Lung (tissue), 12 donors: ENCODE measurements around the gene ANKRD52. TPM values are rescaled to one million over a fixed set of nuclear protein-coding genes. Genes with fewer than 3 reads are reported as not detected.

Experiments
- ATAC-seq: fragments of 200-7000 bp; cut with Tn5 transposase; one replicate; pipeline ENCODE4 v1.9.1; 2020; ENCODE audit warnings: moderate number of reproducible peaks; ENCODE audit not compliant: insufficient read depth, low FRiP score
- DNase-seq, 3 donors: peaks; one replicate each; pipeline ENCODE4 v3.0.0-alpha.2; 2013 to 2017
- H3K27ac ChIP-seq, 2 donors: one replicate each; pipeline ENCODE4 v1.5.1; 2013; ENCODE audit warnings: mild to moderate bottlenecking in 2 of 2, moderate library complexity in 2 of 2, control low read depth in 1 of 2, inconsistent platforms in 1 of 2, low read depth in 1 of 2, low read length in 1 of 2
- H3K27me3 ChIP-seq, 3 donors: one replicate each; pipeline ENCODE4 v1.5.1; 2013; ENCODE audit warnings: low read length in 2 of 3; ENCODE audit not compliant: control insufficient read depth in 3 of 3, insufficient read depth in 3 of 3
- H3K36me3 ChIP-seq, 4 donors: one replicate each; pipeline ENCODE4 v1.5.1; 2013; ENCODE audit warnings: low read length in 4 of 4, mild to moderate bottlenecking in 1 of 4, moderate library complexity in 1 of 4; ENCODE audit not compliant: control insufficient read depth in 4 of 4, insufficient read depth in 4 of 4
- H3K4me1 ChIP-seq, 5 donors: one replicate each; pipeline ENCODE4 v1.5.1; 2013; ENCODE audit warnings: low read length in 5 of 5, mild to moderate bottlenecking in 2 of 5, moderate library complexity in 1 of 5; ENCODE audit not compliant: control insufficient read depth in 5 of 5, insufficient read depth in 5 of 5
- H3K4me3 ChIP-seq: one replicate; pipeline ENCODE4 v1.5.1; 2013; ENCODE audit warnings: mild to moderate bottlenecking, control low read depth, moderate library complexity
- H3K9ac ChIP-seq, 2 donors: one replicate each; pipeline ENCODE4 v1.5.1; 2013; ENCODE audit warnings: low read length in 2 of 2, control low read depth in 1 of 2; ENCODE audit not compliant: insufficient read depth in 1 of 2
- H3K9me3 ChIP-seq, 4 donors: one replicate each; pipeline ENCODE4 v1.5.1; 2013; ENCODE audit warnings: low read length in 3 of 4, mild to moderate bottlenecking in 1 of 4, moderate library complexity in 1 of 4; ENCODE audit not compliant: control insufficient read depth in 4 of 4, insufficient read depth in 3 of 4
- WGBS, 2 donors: extraction: QIAGEN DNeasy Blood & Tissue Kit; methylation state at CpG; one replicate each; pipeline ENCODE4 v1.1.7; 2013; 5-methylcytosine and 5-hydroxymethylcytosine counted together
- polyA plus RNA-seq, 2 donors: library from polyadenylated mRNA; stranded (reverse); fragments of 200-250 nt; gene quantifications; one replicate each; pipeline ENCODE4 v1.2.1, GENCODE V29; 2013
- total RNA-seq, 2 donors: library from RNA; depleted of rRNA in 1 of 2; stranded (reverse); fragments of >200 nt in 1 of 2; gene quantifications; one replicate each; pipeline ENCODE4 v1.2.1, GENCODE V29; 2014 to 2021
- TF ChIP-seq, protein P1 (sequence below): IDR thresholded peaks from 2 replicates; pipeline ENCODE4 v1.5.1; 2012; ENCODE audit warnings: mild to moderate bottlenecking; ENCODE audit errors: control extremely low read depth, extremely low read depth
- donor health status: control.
- donor health status: control.
- donor health status: Bipolar disorder and iron deficiency.
- donor health status: healthy.
- donor health status: DM: yes; HTN: yes; CAD: no.

Gene ANKRD52
- total and polyA plus RNA-seq, 4 donors, result 9.2 to 38.1 (median 17.9) TPM

DNA sequence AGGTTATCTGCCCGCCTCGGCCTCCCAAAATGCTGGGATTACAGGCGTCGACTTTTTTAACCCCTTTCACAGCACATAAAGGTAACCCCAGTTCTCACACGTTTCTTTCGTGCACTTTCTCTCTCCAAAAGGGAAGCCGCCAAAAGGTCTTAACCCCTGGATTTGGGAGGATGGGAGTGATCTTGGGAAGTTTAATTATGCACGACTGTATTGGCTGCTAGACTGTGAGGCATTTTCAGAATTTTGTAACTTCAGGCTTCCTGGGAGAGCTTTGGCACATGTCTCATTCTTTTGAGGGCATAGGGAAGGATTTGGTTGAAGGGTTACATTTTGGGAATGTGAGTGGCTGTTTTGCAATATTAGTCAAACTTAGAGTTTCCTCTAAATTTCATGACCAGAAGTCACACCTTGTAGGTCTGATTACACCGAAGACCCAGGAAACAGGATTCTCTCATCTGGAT, 67.5 kb downstream of the ANKRD52 start:
- H3K4me1 ChIP-seq, result peaks cover 0 to 22% (median 5%) of the 10 kb centered on the region in 5 donors
- DNase-seq (peak; percentile 16 to 35 (median 19)), ATAC-seq (no peak)
- no peaks in the 10 kb centered on the region for H3K27me3 ChIP-seq
- TF ChIP-seq, protein P1, sequence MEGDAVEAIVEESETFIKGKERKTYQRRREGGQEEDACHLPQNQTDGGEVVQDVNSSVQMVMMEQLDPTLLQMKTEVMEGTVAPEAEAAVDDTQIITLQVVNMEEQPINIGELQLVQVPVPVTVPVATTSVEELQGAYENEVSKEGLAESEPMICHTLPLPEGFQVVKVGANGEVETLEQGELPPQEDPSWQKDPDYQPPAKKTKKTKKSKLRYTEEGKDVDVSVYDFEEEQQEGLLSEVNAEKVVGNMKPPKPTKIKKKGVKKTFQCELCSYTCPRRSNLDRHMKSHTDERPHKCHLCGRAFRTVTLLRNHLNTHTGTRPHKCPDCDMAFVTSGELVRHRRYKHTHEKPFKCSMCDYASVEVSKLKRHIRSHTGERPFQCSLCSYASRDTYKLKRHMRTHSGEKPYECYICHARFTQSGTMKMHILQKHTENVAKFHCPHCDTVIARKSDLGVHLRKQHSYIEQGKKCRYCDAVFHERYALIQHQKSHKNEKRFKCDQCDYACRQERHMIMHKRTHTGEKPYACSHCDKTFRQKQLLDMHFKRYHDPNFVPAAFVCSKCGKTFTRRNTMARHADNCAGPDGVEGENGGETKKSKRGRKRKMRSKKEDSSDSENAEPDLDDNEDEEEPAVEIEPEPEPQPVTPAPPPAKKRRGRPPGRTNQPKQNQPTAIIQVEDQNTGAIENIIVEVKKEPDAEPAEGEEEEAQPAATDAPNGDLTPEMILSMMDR, result no peak
- H3K9ac ChIP-seq, result peak overlapping the region; percentile 40 to 86
- peaks cover 0 to 4% (median 2%) of the 10 kb centered on the region in 4 donors for H3K36me3 ChIP-seq
- 19 to 27% methylated on average over 9 of the region's 9 CpGs for WGBS, 2 donors
- peak overlapping the region; percentile 77 to 87 for H3K27ac ChIP-seq
- no peak overlapping the region for H3K4me3 ChIP-seq
- no peaks in the 10 kb centered on the region for H3K9me3 ChIP-seq

DNA sequence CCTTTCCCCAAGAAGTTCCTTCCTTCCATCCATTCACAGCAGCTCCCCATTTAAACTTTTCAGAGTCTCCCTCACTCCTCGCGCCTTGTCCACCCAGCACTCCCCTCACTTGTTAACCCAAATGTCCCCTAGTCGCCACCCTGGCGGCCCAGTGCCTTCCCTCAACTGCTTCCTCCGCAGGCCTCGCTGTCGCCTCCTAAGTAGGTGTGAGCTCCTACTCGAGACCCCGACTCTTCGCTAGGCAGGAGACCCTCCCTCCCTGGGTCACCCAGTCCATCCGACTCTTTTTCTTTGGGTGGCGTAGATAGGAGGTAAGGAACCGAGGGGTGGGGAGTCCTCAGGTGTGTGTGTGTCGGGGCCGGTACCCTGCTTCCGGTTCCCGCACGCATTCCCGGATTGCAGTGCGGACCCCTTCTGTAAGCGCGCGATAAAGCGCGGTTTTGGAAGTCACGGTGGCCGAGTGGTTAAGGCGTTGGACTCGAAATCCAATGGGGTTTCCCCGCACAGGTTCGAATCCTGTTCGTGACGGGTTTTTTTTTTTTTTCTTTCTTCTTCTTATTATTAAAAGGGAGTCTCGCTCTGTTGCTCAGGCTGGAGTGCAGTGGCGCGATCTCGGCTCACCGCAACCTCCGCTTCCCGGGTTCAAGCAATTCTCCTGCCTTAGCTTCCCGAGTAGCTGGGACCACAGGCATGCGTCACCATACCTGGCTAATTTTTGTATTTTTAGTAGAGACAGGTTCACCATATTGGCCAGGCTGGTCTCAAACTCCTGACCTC, 68.1 kb downstream of the ANKRD52 start:
- Histone ChIP-seq H3K9ac (peak overlapping the region; percentile 77 to 86), H3K4me1 (peaks cover 0 to 22% (median 5%) of the 10 kb centered on the region in 5 donors), H3K4me3 (peak overlapping the region; percentile 78), H3K36me3 (peaks cover 0 to 10% (median 3%) of the 10 kb centered on the region in 4 donors), H3K9me3 (no peaks in the 10 kb centered on the region), H3K27ac (peak overlapping the region; percentile 77 to 87), H3K27me3 (no peaks in the 10 kb centered on the region)
- ATAC-seq (peak; percentile 75), DNase-seq (peak; percentile 94 to 96 (median 95))
- TF ChIP-seq, protein P1, result no peak
- 1% methylated on average over 42 of the region's 42 CpGs for WGBS, 2 donors

DNA sequence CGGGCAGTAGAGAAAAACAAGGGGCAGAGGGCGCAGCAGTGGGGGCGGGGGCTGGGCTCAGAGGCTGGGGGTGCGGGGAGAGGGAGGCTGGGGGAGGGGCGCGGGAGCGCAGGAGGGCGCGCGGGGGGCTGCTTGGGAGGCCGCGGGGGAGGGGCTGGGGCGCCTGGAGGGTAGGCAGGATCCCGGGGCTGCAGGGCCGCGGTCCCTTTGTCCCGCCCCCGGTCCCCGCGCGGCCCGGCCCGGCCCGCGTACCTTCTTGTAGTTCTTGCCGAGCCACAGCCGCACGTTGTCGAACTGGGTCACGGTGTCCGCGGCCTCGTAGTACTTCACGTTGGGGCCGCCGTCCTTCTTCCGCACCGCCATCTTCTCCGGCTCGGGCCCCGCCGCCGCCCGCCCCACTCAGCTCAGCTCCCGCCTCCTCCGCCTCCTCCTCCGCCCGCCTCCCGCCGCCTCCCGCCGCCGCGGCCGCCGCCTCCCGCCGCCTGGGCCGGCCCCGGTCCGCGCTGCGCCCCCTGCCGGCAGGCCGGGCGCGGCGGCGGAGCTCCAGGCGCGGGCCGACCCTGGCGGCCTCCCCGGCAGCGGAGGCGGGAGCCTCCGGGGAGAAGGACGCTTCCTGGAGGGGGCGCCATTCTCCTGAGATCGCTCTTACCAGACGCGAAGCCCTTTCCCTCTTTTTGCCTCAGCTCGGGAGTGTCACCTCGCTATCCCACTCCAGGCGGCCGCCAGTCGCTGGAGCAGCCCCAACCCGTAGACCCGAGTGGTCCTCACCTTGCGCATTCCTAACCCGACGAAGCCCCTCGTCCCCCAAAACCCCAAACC, 68.9 kb downstream of the ANKRD52 start, which contains the start of gene SMARCC2:
Gene SMARCC2, minus strand, starts transcription at position 385 of the 819 bp plus-strand sequence. Its CDS starts 22 bp downstream, at position 363.
- DNase-seq (peak; percentile 88 to 92 (median 92)), ATAC-seq (peak; percentile 88)

More for the DNA sequence above, 68.9 kb downstream of the ANKRD52 start, which contains the start of gene SMARCC2:
- Histone ChIP-seq H3K9me3 (no peaks in the 10 kb centered on the region), H3K27ac (peak within 1 kb of the TSS; percentile 80 to 93), H3K9ac (peak within 1 kb of the TSS; percentile 77 to 86), H3K27me3 (no peaks in the 10 kb centered on the region), H3K36me3 (peaks cover 3 to 16% (median 7%) of the 10 kb centered on the region in 4 donors), H3K4me1 (peaks cover 0 to 22% (median 5%) of the 10 kb centered on the region in 5 donors), H3K4me3 (peak within 1 kb of the TSS; percentile 78)
- WGBS, 2 donors, result 1% methylated on average over 67 to 93 of the region's 93 CpGs
- TF ChIP-seq, protein P1, result peak; percentile 84
